Vagina (tissue), 2 donors: ENCODE data around the gene NADK2. TPM values are rescaled to one million over a fixed set of nuclear protein-coding genes. Genes with fewer than 3 reads are reported as not detected.
"Not testable (repeated sequence)": the region's sequence is repeated elsewhere in the genome, so short reads cannot be mapped to it uniquely, and the experiment has no call there.

Source experiments
- DNase-seq, 2 donors: peaks; one replicate each; pipeline ENCODE4 v3.0.0-alpha.2; 2017; ENCODE audit errors: extremely low spot score in 2 of 2
- H3K27ac ChIP-seq: fragments of 200-600 bp; sonication (generic); one replicate; pipeline ENCODE4 v1.5.1; 2019
- H3K27me3 ChIP-seq: fragments of 200-600 bp; sonication (generic); one replicate; pipeline ENCODE4 v1.5.1; 2019
- H3K36me3 ChIP-seq, 2 donors: fragments of 200-600 bp; sonication (generic); one replicate each; pipeline ENCODE4 v1.5.1; 2017 to 2019
- H3K4me1 ChIP-seq: fragments of 200-600 bp; sonication (generic); one replicate; pipeline ENCODE4 v1.5.1; 2019
- H3K4me3 ChIP-seq, 2 donors: fragments of 200-600 bp; sonication (generic); 1 replicate in 1 of 2; 2 replicates in 1 of 2; pipeline ENCODE4 v1.5.1; 2016 to 2019
- H3K9me3 ChIP-seq: fragments of 200-600 bp; sonication (generic); one replicate; pipeline ENCODE4 v1.5.1; 2019
- POLR2A ChIP-seq, 2 donors: fragments of 450-650 bp; IDR thresholded peaks; one replicate each; pipeline ENCODE4 v1.6.1; 2017; ENCODE audit warnings: antibody characterized with exemption in 2 of 2, mild to moderate bottlenecking in 2 of 2, moderate library complexity in 2 of 2
- POLR2AphosphoS5 ChIP-seq, 2 donors: sonication (generic); formaldehyde crosslinking; IDR thresholded peaks; one replicate each; pipeline ENCODE4 v1.9.0; 2017; ENCODE audit warnings: antibody characterized with exemption in 2 of 2, mild to moderate bottlenecking in 2 of 2, low read depth in 1 of 2; ENCODE audit not compliant: insufficient read depth in 1 of 2
- intact Hi-C: fragments of 100-400 bp; cut with DNase I; formaldehyde crosslinking; loops from one replicate; pipeline ENCODE4 v1.15.1; 2023
- total RNA-seq: library from RNA; depleted of rRNA; stranded (reverse); fragments of >200 nt; gene quantifications from one replicate; pipeline ENCODE4 v1.2.3, GENCODE V29; 2016
- TF ChIP-seq, protein P1 (sequence below), 3 experiments: fragments of 450-650 bp in 2 of 3; fragments of 200-600 bp in 1 of 3; sonication (generic) in 1 of 3; IDR thresholded peaks; one replicate each; pipeline ENCODE4 v1.5.1; 2017 to 2019; ENCODE audit warnings: antibody characterized with exemption in 3 of 3, mild to moderate bottlenecking in 2 of 3, moderate library complexity in 2 of 3

The NADK2 gene, protein sequence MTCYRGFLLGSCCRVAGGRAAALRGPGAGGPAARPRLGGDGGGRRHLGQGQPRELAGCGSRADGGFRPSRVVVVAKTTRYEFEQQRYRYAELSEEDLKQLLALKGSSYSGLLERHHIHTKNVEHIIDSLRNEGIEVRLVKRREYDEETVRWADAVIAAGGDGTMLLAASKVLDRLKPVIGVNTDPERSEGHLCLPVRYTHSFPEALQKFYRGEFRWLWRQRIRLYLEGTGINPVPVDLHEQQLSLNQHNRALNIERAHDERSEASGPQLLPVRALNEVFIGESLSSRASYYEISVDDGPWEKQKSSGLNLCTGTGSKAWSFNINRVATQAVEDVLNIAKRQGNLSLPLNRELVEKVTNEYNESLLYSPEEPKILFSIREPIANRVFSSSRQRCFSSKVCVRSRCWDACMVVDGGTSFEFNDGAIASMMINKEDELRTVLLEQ
- 9.6 TPM for total RNA-seq

DNA sequence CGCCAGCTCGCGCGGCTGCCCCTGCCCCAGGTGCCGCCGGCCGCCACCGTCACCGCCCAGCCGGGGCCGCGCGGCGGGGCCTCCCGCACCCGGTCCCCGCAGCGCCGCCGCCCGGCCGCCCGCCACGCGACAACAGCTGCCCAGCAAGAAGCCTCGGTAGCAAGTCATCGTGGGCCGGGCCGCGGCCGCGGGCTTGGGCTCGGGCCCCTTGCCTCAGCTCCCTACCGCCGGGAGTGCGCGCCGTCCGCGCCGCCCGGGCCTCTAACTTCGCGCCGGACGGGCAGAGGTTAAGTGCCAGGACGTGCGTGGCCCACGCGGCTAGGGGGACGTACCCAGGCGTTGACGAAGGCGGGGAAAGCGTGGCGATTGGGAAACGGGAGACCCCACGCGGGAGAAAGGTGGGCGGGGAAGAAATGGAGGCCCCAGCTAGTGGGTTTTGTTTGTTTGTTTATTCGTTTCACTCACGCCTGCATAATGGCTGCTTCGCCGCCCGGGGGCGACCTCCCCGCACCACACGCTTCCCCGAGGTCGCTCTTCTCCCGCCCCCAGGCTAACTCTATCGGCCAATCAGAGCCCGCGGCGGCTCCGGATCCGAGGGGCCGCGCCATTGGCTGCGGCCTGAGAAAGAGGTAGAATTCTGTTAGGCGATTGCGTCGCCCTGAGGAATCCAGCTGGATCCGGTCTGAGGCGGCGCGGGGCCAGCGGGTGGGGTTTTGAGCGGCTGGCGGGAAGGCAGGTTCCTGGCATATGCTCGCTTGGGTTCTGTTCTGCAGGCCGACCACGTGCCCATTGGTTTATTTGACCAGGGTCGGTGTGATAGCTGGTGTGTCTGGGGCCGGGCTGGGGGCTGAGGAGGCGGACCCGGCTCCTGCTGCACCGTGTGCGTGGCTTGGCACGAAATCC, at the start of gene NADK2:
Gene NADK2 (minus strand): TSS at position 295 of the 903 bp plus-strand sequence. CDS start 127 bp downstream, at position 168.
- peaks cover 43% of the 10 kb centered on the region for H3K4me1 ChIP-seq
- TF ChIP-seq POLR2A (IDR thresholded peaks at IDR 0.05): peak in 1 of 2 donors; percentile 91
- peak; percentile 92 to 94 for TF ChIP-seq POLR2AphosphoS5 (IDR thresholded peaks at IDR 0.05; ENCODE audit: insufficient read depth in 1 of 2, low read depth in 1 of 2)
- TF ChIP-seq, protein P1, sequence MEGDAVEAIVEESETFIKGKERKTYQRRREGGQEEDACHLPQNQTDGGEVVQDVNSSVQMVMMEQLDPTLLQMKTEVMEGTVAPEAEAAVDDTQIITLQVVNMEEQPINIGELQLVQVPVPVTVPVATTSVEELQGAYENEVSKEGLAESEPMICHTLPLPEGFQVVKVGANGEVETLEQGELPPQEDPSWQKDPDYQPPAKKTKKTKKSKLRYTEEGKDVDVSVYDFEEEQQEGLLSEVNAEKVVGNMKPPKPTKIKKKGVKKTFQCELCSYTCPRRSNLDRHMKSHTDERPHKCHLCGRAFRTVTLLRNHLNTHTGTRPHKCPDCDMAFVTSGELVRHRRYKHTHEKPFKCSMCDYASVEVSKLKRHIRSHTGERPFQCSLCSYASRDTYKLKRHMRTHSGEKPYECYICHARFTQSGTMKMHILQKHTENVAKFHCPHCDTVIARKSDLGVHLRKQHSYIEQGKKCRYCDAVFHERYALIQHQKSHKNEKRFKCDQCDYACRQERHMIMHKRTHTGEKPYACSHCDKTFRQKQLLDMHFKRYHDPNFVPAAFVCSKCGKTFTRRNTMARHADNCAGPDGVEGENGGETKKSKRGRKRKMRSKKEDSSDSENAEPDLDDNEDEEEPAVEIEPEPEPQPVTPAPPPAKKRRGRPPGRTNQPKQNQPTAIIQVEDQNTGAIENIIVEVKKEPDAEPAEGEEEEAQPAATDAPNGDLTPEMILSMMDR (IDR thresholded peaks at IDR 0.05): peak; percentile 11 to 71 (median 48)
- intact Hi-C loops: loop anchor here (1.0 to 5.0 kb wide), 2 partner anchors 60 to 91 kb away; partner anchors contain the start of genes LMBRD2 and RANBP3L

DNA sequence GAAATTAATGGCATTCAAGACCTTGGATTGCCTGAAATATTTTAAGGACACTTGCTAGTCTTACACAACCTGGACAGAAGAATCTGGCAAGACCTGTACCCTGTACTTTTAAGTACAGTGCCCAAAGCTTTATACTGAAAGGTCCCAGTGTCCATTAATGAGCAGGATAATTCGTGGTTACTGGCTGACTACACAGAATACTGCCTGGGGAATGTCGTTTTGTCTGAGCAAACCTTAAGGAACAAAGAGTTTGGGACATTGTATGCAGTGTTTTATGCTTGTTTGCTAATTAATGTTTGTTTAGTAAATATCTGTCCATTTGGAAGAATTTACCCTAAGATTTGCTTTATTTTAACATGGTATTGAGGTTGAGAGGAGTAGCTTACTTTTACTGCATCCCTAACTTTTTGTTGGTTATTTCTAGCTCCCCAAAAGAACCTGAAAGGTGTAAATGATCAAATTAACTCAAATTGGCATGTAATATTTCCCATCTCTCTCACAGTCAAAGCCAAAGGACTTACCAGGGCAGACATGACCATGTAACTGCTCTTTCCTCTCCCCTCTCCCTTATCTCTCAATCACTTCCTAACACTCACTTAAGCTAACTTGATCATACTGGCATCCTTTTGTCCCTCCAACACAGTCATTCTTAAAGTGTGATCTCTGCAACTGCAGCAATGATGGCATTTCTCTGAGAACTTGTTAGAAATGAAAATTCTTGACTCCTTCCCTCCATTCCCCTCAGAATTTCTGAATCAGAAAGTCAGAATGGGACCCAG, 44.3 kb upstream of the NADK2 start:
- intact Hi-C loops: no loop called here
- no peaks in the 10 kb centered on the region for H3K36me3 ChIP-seq
- TF ChIP-seq POLR2A (IDR thresholded peaks at IDR 0.05): no peak
- no peak for TF ChIP-seq POLR2AphosphoS5 (IDR thresholded peaks at IDR 0.05; ENCODE audit: insufficient read depth in 1 of 2, low read depth in 1 of 2)
- no peak overlapping the region for H3K27ac ChIP-seq
- H3K9me3 ChIP-seq: no peaks in the 10 kb centered on the region
- no peak overlapping the region for H3K4me3 ChIP-seq
- H3K27me3 ChIP-seq: no peaks in the 10 kb centered on the region
- no peak for DNase-seq
- H3K4me1 ChIP-seq: no peaks in the 10 kb centered on the region

More for the DNA sequence above, at the start of gene NADK2:
- peak within 1 kb of the TSS; percentile 98 for H3K27ac ChIP-seq
- H3K36me3 ChIP-seq: no peaks in the 10 kb centered on the region
- H3K9me3 ChIP-seq: no peaks in the 10 kb centered on the region
- peak in 1 of 2 donors; percentile 98 for DNase-seq
- H3K4me3 ChIP-seq: peak within 1 kb of the TSS; percentile 94 to 97
- no peaks in the 10 kb centered on the region for H3K27me3 ChIP-seq

DNA sequence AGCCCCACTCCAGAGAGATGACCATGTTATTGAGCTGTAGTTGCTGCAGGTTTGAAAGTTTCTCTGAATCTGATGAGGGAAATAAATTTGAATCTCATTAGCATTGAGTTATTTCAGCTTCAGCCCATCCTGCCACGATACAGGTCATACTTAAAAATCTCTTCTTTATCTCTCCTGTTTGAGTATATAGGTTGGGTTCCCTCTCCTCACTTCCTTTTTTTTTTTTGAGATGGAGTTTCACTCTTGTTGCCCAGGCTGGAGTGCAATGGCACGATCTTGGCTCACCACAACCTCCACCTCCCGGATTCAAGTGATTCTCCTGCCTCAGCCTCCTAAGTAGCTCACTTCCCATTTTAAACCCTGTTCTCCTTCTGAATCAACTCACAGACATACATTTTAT, 42.0 kb upstream of the NADK2 start:
- H3K36me3 ChIP-seq, H3K4me3 ChIP-seq, intact Hi-C loops, H3K27me3 ChIP-seq, H3K9me3 ChIP-seq, DNase-seq, H3K27ac ChIP-seq, H3K4me1 ChIP-seq: not testable (repeated sequence)

DNA sequence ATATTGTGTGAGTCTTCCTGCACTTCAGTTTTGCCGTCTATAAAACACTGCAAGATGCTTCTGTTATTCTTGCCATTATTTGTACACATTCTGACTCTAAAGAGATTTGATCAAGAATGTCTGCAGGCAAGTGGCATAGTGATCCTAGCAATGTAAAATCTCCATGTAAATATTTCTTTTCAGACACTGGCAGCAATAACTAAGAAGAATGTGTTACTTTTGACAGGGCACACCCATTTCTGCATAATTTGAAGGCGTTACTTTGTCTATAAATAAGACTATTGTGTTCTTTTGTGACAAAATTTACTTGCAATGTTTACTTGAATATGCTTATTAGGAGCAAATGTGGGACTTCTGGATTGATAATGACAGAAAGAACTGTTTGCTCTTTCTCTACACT, 39.9 kb upstream of the NADK2 start:
- TF ChIP-seq, protein P1 (IDR thresholded peaks at IDR 0.05): no peak
- TF ChIP-seq POLR2AphosphoS5 (IDR thresholded peaks at IDR 0.05; ENCODE audit: insufficient read depth in 1 of 2, low read depth in 1 of 2): no peak
- TF ChIP-seq POLR2A (IDR thresholded peaks at IDR 0.05): no peak
- no peaks in the 10 kb centered on the region for H3K9me3 ChIP-seq
- intact Hi-C loops: no loop called here

DNA sequence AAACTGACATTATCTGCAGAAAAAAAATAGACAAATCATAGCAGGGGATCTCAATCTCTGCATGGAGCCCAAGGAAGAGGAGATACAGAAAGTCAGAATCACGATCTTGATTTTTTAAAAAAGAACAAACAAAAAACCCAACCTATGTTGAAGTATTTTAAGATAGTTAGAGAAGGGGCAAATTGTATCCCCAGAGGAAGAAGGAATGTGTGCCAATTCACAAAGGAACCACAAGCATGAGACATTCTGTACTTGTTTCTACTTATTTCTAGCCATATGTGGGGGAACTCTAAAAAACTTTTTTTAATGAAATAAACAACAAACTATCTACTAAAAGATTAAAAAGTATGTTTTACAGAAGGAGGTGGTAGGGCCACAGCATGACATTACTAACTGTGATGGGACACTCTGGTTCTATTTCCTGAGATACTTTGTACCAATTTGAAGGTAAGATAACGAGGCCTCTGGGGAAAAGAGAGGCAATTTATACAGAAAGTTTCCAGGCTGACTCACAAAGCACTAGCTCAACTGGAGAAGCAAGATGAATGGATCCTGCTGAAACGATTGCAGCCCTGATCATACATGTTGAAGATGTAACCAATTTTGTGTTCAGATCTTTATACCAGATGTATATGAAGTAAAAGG, 37.5 kb upstream of the NADK2 start:
- H3K4me3 ChIP-seq: no peak overlapping the region
- no peak for DNase-seq
- H3K4me1 ChIP-seq: no peaks in the 10 kb centered on the region
- no peak for TF ChIP-seq POLR2A (IDR thresholded peaks at IDR 0.05)
- TF ChIP-seq POLR2AphosphoS5 (IDR thresholded peaks at IDR 0.05; ENCODE audit: insufficient read depth in 1 of 2, low read depth in 1 of 2): no peak
- TF ChIP-seq, protein P1 (IDR thresholded peaks at IDR 0.05): no peak
- no peaks in the 10 kb centered on the region for H3K36me3 ChIP-seq
- intact Hi-C loops: no loop called here
- H3K27me3 ChIP-seq: no peaks in the 10 kb centered on the region
- H3K27ac ChIP-seq: peak overlapping the region; percentile 17
- no peaks in the 10 kb centered on the region for H3K9me3 ChIP-seq

More for the DNA sequence above, 39.9 kb upstream of the NADK2 start:
- Histone ChIP-seq H3K27me3 (no peaks in the 10 kb centered on the region), H3K36me3 (no peaks in the 10 kb centered on the region), H3K27ac (no peak overlapping the region), H3K4me1 (no peaks in the 10 kb centered on the region), H3K4me3 (no peak overlapping the region)
- no peak for DNase-seq
